ENCODE data around the gene OR4L1.
"Not testable (repeated sequence)": the region's sequence is repeated elsewhere in the genome, so short reads cannot be mapped to it uniquely, and the experiment has no call there.

The OR4L1 gene

GRCh38 chr14:20059745-20060144 lies at the start of gene OR4L1:
OR4L1 (plus strand) TSS chr14:20060045; CDS start chr14:20060045, 0 bp downstream.
- FAIRE-seq, result no peak

- no peak for FAIRE-seq
These were observed 40.5 kb upstream of the OR4L1 start, which contains the start of gene OR4K14 for GRCh38 chr14:20019257-20019865. OR4K14 (minus strand) TSS chr14:20019307; CDS start chr14:20015193, 4,114 bp downstream.

- FAIRE-seq, result no peak
These were observed 28.8 kb upstream of the OR4L1 start for GRCh38 chr14:20031058-20031457.

GRCh38 chr14:20035449-20035848 lies 24.4 kb upstream of the OR4L1 start:
- no peak for FAIRE-seq

GRCh38 chr14:20035938-20036337 lies 23.9 kb upstream of the OR4L1 start, which contains the start of gene OR4K13:
OR4K13 (minus strand) TSS chr14:20036038; CDS start chr14:20034758, 1,280 bp downstream.
- no peak for FAIRE-seq

GRCh38 chr14:20044243-20044642 lies 15.6 kb upstream of the OR4L1 start:
- FAIRE-seq, result no peak

GRCh38 chr14:20048202-20048601 lies 11.6 kb upstream of the OR4L1 start:
- FAIRE-seq, result no peak

GRCh38 chr14:20092050-20092449 lies 32.2 kb downstream of the OR4L1 start:
- FAIRE-seq, result no peak

- no peak for FAIRE-seq
These were observed 33.6 kb downstream of the OR4L1 start for GRCh38 chr14:20093442-20093841.

- FAIRE-seq, result not testable (repeated sequence)
These were observed 39.3 kb downstream of the OR4L1 start for GRCh38 chr14:20098926-20099770.

GRCh38 chr14:20110438-20110837 lies 50.6 kb downstream of the OR4L1 start, which contains the start of gene OR4K17:
OR4K17 (plus strand) TSS chr14:20110739; CDS start chr14:20117500, 6,761 bp downstream.
- no peak for FAIRE-seq
